MG63 (cell line): ENCODE results near the gene ADSL. TPM values are rescaled to one million over a fixed set of nuclear protein-coding genes. Genes with fewer than 3 reads are reported as not detected.

Source experiments
- DNase-seq: peaks from one replicate; pipeline ENCODE4 v3.0.0-alpha.2; 2020
- H3K27me3 ChIP-seq: fragments of 250-450 bp; sonication (Bioruptor Pico); 2 replicates; pipeline ENCODE4 v1.5.1; 2020; ENCODE audit warnings: mild to moderate bottlenecking, moderate library complexity
- H3K36me3 ChIP-seq: fragments of 250-450 bp; sonication (Bioruptor Pico); 2 replicates; pipeline ENCODE4 v1.5.1; 2020; ENCODE audit warnings: mild to moderate bottlenecking, moderate library complexity
- H3K4me3 ChIP-seq: fragments of 250-450 bp; sonication (Bioruptor Pico); 2 replicates; pipeline ENCODE4 v1.5.1; 2020; ENCODE audit warnings: mild to moderate bottlenecking, moderate library complexity
- H3K9me3 ChIP-seq: fragments of 250-450 bp; sonication (Bioruptor Pico); 2 replicates; pipeline ENCODE4 v1.5.1; 2020; ENCODE audit warnings: mild to moderate bottlenecking, moderate library complexity
- total RNA-seq: library from RNA; depleted of rRNA; stranded (reverse); fragments of >200 nt; shearing (Covaris generic); gene quantifications from 2 replicates; pipeline ENCODE4 v1.2.3, GENCODE V29; 2014; ENCODE audit warnings: low replicate concordance

ADSL gene
- total RNA-seq, 1 experiment from 2014 or later: 262 TPM

GRCh38 chr22:40415531-40416266 lies 69.4 kb downstream of the ADSL start:
- H3K36me3 ChIP-seq: peaks cover 47% of the 10 kb centered on the region
- no peak overlapping the region for H3K4me3 ChIP-seq
- no peak for DNase-seq
- H3K9me3 ChIP-seq: no peaks in the 10 kb centered on the region
- no peaks in the 10 kb centered on the region for H3K27me3 ChIP-seq

- peaks cover 44% of the 10 kb centered on the region for H3K36me3 ChIP-seq
- no peaks in the 10 kb centered on the region for H3K27me3 ChIP-seq
- no peak for DNase-seq
- no peak overlapping the region for H3K4me3 ChIP-seq
- no peaks in the 10 kb centered on the region for H3K9me3 ChIP-seq
These were observed 69.9 kb downstream of the ADSL start for GRCh38 chr22:40416267-40416570.

GRCh38 chr22:40416636-40417035 lies 70.3 kb downstream of the ADSL start:
- DNase-seq: no peak
- H3K36me3 ChIP-seq: peaks cover 44% of the 10 kb centered on the region
- H3K4me3 ChIP-seq: no peak overlapping the region
- no peaks in the 10 kb centered on the region for H3K9me3 ChIP-seq
- no peaks in the 10 kb centered on the region for H3K27me3 ChIP-seq

GRCh38 chr22:40417041-40417440 lies 70.7 kb downstream of the ADSL start:
- Histone ChIP-seq H3K27me3 (no peaks in the 10 kb centered on the region), H3K36me3 (peaks cover 43% of the 10 kb centered on the region), H3K9me3 (no peaks in the 10 kb centered on the region), H3K4me3 (no peak overlapping the region)
- no peak for DNase-seq

- Histone ChIP-seq H3K9me3 (no peaks in the 10 kb centered on the region), H3K36me3 (peaks cover 41% of the 10 kb centered on the region), H3K4me3 (no peak overlapping the region), H3K27me3 (no peaks in the 10 kb centered on the region)
- DNase-seq: no peak
These were observed 71.6 kb downstream of the ADSL start for GRCh38 chr22:40417881-40418280.

GRCh38 chr22:40418366-40419201 lies 72.3 kb downstream of the ADSL start:
- H3K27me3 ChIP-seq: no peaks in the 10 kb centered on the region
- H3K9me3 ChIP-seq: no peaks in the 10 kb centered on the region
- H3K4me3 ChIP-seq: no peak overlapping the region
- no peak for DNase-seq
- H3K36me3 ChIP-seq: peaks cover 41% of the 10 kb centered on the region

GRCh38 chr22:40419718-40420117 lies 73.4 kb downstream of the ADSL start:
- Histone ChIP-seq H3K4me3 (no peak overlapping the region), H3K27me3 (no peaks in the 10 kb centered on the region), H3K9me3 (no peaks in the 10 kb centered on the region), H3K36me3 (peaks cover 44% of the 10 kb centered on the region)
- no peak for DNase-seq

GRCh38 chr22:40420341-40421081 lies 74.2 kb downstream of the ADSL start:
- no peak for DNase-seq
- H3K36me3 ChIP-seq: peaks cover 44% of the 10 kb centered on the region
- no peaks in the 10 kb centered on the region for H3K27me3 ChIP-seq
- no peaks in the 10 kb centered on the region for H3K9me3 ChIP-seq
- no peak overlapping the region for H3K4me3 ChIP-seq

GRCh38 chr22:40421082-40421350 lies 74.7 kb downstream of the ADSL start:
- peaks cover 42% of the 10 kb centered on the region for H3K36me3 ChIP-seq
- no peaks in the 10 kb centered on the region for H3K9me3 ChIP-seq
- DNase-seq: no peak
- H3K4me3 ChIP-seq: no peak overlapping the region
- H3K27me3 ChIP-seq: no peaks in the 10 kb centered on the region

- no peak for DNase-seq
- no peaks in the 10 kb centered on the region for H3K9me3 ChIP-seq
- no peaks in the 10 kb centered on the region for H3K27me3 ChIP-seq
- no peak overlapping the region for H3K4me3 ChIP-seq
- peaks cover 47% of the 10 kb centered on the region for H3K36me3 ChIP-seq
These were observed 75.6 kb downstream of the ADSL start for GRCh38 chr22:40421941-40422340.

GRCh38 chr22:40422558-40423309 lies 76.4 kb downstream of the ADSL start:
- H3K36me3 ChIP-seq: peaks cover 53% of the 10 kb centered on the region
- no peaks in the 10 kb centered on the region for H3K27me3 ChIP-seq
- no peak for DNase-seq
- H3K9me3 ChIP-seq: no peaks in the 10 kb centered on the region
- H3K4me3 ChIP-seq: no peak overlapping the region

GRCh38 chr22:40423310-40423688 lies 77.0 kb downstream of the ADSL start:
- Histone ChIP-seq H3K9me3 (no peaks in the 10 kb centered on the region), H3K36me3 (peaks cover 54% of the 10 kb centered on the region)
- DNase-seq: no peak

GRCh38 chr22:40423882-40424640 lies 77.8 kb downstream of the ADSL start:
- Histone ChIP-seq H3K9me3 (no peaks in the 10 kb centered on the region), H3K36me3 (peaks cover 60% of the 10 kb centered on the region)
- DNase-seq: no peak

More at GRCh38 chr22:40423310-40423688, 77.0 kb downstream of the ADSL start:
- Histone ChIP-seq H3K4me3 (no peak overlapping the region), H3K27me3 (no peaks in the 10 kb centered on the region)

GRCh38 chr22:40425082-40425481 lies 78.8 kb downstream of the ADSL start:
- no peaks in the 10 kb centered on the region for H3K9me3 ChIP-seq
- H3K27me3 ChIP-seq: no peaks in the 10 kb centered on the region
- H3K36me3 ChIP-seq: peaks cover 60% of the 10 kb centered on the region
- DNase-seq: no peak
- no peak overlapping the region for H3K4me3 ChIP-seq

More at GRCh38 chr22:40423882-40424640, 77.8 kb downstream of the ADSL start:
- no peaks in the 10 kb centered on the region for H3K27me3 ChIP-seq
- no peak overlapping the region for H3K4me3 ChIP-seq

GRCh38 chr22:40426594-40427333 lies 80.5 kb downstream of the ADSL start:
- Histone ChIP-seq H3K36me3 (peaks cover 49% of the 10 kb centered on the region), H3K9me3 (no peaks in the 10 kb centered on the region), H3K27me3 (no peaks in the 10 kb centered on the region), H3K4me3 (no peak overlapping the region)
- DNase-seq: no peak

GRCh38 chr22:40428796-40429195 lies 82.5 kb downstream of the ADSL start:
- Histone ChIP-seq H3K36me3 (peaks cover 49% of the 10 kb centered on the region), H3K27me3 (no peaks in the 10 kb centered on the region), H3K9me3 (no peaks in the 10 kb centered on the region), H3K4me3 (no peak overlapping the region)
- no peak for DNase-seq
